ENCODE results near the gene TM9SF4.
A peak's percentile ranks its signal among the peaks of the same experiment; 100 is the strongest.
"Not testable (repeated sequence)": the region's sequence is repeated elsewhere in the genome, so short reads cannot be mapped to it uniquely, and the experiment has no call there.

TM9SF4 gene

DNA sequence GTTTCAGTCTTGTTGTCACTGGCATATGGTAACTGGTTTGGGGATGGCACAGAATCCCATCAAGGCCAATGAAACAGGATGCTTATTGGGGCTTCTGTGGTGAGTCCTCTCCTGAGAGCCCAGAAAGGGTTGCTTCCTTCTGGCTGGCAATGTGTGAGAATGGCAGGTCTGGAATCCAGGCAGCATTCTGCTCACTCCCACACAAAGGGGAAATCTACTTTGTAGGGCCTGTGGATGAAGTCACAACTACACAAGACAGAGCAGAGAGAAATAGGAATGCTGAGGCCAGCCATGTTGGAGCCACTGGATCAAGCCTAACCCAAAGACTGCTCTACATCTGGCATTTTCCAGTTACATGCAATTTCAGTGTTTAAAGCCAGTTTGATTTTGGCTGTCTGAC is 82.4 kb downstream of the TM9SF4 start:
- DNase-seq: no peak

DNA sequence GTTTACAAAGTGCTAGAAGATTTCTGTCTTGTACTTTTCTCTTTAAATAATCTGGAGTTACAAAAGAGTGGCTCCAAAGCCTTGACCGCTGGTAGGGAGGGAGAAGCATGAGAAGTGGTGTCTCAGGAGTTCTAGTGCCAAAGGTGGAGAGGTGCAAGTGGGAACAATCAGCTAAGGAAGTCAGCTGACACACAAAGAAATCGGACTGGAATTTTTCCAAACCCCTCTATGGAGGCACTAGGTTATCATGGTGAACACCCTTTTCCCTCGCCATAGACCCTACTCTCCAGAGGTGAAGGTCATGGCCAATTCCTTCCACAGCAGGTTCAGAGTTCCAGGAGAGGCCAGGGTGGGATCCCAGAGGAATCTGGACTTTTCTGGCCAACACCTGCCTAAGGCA is 83.2 kb downstream of the TM9SF4 start:
- no peak for DNase-seq

DNA sequence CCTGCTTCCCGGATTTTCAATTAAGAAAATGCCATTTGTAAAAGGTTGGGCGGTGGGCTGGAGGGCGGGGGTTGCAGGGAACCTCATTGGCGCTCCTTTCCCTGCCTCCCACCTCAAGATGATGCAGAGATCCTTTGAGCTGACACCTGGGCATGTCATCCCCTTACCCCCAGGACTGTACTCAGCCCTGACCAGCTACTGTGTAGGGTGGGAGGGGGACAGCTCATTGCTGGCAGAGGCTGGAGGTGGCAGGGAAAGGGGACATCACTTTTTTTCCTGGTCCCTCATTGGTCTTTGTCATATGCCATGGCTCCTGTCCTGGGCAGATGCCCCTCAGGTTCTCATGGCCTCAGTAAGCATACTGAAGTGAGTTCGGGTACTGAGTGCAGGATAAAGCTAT is 83.8 kb downstream of the TM9SF4 start:
- DNase-seq: not testable (repeated sequence)

DNA sequence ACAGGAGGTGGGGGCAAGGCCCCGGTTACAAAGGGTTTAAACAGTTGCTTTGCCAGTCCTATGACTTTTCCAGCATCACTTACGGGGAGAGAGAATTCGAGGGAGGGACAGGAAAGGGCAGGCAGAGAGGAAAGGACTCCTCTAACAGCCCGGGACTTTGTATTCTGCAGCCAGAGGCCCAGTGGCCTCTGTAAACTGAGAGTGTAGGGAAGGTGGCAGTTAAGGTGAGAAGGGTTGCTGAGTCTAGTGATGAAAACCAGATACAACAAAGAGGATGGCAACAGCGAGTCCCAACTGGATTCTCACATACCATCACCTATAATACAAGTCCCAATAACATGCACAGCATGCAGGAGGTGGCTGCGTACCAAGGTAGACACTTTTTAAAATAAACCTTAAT is 84.5 kb downstream of the TM9SF4 start:
- DNase-seq: no peak

DNA sequence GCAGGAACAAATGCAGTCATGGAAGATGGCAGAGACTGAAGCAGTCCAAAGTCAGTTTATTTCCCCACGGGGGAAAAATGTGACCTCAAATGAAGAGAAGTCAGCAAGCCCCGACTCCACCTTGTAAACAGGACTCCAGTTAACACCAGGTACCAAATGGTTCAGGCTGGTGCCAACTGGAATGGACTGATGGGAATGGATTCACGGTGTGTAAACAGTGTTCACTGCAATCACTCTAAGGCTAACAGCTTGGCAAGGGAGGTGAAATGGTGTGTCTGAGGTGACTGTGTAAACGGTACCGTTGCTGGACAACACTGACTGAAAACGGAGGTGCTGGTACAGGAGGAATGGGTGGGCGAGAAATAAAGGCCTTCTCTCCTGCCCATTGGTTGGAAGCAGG is 86.1 kb downstream of the TM9SF4 start:
- DNase-seq: no peak

DNA sequence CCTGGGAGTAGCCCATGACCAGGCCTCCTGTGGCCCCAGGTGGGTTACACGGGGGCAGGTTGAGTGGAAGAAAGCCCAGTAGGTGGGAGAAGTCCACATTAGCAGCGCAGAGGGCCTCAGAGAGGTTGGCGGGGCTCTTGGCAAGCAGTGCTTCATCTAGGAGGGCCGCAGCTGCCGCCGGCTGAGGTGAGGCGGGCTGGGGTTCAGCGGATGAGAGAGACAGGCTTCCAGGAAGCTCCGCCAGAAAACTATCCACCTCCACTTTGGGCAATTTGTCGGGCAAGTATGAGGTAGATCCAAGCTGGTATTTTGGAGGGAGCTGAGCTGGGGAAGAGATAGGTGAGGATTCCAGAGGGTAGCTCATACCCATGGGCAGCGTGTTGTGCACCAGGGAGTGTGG is 87.1 kb downstream of the TM9SF4 start:
- not testable (repeated sequence) for DNase-seq

DNA sequence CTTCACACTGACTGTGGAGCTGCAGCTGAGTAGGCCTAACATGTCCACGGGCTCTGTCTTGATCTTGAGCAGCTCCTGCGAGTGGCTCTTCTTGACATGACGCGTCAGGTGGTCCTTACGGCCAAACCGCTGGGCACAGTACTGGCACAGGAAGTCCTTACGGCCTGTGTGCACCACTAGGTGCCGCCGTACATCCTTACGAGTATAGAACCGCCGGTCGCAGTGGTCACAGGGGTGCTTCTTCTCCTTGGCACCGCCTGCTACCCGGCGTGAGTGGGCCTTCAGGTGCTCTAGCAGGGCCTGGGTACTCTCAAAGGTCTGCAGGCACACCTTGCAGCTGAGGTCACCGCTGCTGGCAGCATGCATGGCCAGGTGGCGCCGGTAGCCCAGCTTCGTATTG is 87.6 kb downstream of the TM9SF4 start:
- not testable (repeated sequence) for DNase-seq

DNA sequence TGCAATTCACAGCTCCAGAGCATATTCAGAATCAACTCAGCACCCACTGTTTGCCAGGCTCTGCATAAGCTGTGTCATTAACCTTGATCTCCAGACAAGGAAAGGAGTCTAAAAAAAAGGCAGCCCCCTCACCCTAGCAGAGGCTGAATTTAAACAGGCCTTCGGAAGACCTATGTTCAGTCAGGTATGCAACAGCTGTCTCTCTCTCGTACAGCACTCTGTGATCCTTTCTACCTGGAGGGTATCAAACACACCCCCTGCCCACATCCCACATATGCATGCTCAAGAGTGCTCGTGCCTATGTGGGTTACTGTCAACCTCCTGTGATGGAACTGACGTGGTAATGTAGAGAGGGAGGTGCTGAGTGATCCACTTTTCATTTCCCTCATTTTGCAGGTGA is 89.5 kb downstream of the TM9SF4 start:
- no peak for DNase-seq

DNA sequence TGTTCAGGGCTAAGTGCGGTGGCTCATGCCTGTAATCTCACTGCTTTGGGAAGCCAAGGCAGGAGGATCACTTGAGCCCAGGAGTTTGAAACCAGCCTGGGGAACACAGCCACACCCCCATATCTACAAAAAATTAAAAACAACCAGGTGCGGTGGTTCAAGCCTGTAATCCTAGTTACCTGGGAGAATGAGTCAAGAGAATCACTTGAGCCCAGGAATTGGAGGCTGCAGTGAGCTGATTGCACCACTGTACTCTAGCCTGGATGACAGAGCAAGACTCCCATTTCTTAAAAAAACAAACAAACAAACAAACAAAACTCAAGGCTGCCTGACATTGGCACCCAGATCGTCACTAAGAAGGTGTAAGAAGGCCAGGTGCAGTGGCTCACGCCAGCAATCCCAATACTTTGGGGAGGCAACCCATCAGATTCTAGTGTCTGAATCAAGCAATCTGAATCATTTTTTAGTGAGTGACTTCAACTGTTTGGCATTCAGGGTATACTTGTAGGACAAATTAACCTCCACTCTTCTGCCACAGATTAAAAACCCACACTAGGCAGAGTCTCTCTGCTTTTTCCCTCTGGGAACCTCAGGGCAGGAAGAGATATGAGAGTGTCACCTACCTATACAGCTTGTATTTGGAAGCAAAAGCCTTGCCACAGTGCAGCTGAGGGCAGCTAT is 91.9 kb downstream of the TM9SF4 start:
- no peak for DNase-seq

DNA sequence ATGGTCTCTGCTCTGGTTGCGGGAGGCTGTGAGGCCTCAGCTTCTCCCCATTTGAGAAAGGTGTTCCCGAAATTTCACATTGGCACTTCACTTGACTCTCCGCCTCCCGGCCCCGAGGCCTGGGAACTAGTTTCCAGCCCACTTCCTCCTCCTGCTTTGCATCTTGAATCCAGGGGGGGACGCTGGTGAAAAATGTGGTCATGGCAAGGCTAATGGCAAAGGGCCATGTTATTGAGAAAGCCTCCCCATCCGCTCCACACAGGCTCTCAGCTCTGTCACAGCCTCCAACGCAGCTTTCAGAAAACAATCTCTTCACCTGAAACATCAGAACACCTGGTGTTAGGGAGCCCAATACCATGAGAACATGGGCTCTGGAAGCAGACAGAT is 92.5 kb downstream of the TM9SF4 start:
- DNase-seq: peak; percentile 15

DNA sequence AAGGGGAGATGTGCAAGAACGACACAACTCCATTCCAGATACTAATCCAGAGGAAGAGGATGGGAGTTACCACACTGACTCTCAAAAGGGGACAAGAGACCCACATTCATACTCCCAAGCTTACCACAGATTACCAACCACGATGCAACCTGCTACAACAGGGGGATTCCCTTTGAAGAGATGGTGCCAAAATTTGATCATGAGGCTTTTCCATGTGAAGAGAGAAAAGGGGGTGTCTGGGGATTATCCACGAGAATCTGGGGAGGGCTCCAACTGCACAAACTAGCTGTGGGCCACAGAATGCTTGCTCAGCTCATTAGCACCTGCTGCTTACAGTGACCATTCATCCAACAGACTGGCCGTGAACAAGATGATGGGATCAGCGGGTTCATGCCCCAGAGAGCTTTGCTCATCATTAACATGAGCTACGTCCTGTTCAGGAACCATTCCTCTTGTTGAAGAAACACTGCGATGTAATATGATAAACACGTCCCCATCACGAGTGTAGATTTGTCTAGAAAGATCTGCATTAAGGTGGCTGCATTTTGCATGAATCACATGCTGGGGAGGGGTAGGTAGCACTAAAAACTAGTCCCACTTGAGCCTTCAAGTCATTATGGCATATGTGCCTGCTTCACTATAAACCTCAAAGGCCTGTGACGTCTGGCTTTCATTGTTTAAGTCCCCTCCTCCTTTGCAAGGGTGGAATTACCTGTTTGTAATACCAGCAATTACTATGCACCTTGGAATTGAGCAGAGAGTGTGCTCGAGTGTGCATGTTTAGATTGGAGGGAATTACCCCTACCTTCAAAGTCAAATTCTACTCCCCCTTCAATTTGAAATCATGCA is 94.1 kb downstream of the TM9SF4 start:
- DNase-seq: no peak

DNA sequence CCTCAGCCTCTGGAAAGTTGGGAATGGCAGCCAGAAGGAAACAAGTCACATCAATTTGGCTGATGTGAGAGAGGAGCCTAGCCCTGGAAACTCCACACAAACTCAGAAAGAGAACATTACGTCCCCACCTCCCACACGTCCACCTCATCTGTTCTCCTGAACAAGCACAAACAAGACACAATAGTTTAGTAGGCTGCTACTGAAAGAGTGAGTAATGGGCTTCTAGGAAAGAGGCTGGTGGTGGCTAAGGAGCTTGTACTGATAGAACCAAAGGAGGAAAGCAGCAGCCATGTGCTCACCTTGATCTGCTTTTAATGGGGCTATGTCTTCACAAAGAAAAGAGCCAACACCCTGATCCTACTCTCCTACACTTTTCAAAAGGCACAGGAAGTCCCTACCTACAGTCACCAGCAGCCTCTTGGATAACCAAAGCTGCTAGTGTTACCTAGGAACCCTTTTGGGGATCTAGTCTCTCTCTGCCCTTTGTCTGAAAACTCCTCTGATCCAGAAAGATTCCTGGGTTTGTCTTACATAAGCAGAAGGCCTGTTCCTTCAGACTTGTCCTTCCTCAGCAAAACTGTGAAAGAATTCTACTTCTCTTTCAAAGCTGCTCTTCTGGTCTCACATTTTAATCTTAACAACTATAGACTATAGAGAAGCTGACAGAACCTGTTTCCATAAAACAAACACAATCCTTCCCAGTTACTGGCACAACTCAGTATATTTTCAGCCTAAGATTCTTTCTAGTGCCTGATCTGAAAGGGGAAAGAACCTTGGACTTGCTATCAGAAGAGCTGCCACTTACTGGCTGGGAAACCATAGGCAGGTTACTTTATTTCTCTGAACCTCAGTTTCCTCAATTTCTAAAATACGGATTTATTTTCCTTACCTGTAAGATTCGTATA is 94.9 kb downstream of the TM9SF4 start:
- no peak for DNase-seq

DNA sequence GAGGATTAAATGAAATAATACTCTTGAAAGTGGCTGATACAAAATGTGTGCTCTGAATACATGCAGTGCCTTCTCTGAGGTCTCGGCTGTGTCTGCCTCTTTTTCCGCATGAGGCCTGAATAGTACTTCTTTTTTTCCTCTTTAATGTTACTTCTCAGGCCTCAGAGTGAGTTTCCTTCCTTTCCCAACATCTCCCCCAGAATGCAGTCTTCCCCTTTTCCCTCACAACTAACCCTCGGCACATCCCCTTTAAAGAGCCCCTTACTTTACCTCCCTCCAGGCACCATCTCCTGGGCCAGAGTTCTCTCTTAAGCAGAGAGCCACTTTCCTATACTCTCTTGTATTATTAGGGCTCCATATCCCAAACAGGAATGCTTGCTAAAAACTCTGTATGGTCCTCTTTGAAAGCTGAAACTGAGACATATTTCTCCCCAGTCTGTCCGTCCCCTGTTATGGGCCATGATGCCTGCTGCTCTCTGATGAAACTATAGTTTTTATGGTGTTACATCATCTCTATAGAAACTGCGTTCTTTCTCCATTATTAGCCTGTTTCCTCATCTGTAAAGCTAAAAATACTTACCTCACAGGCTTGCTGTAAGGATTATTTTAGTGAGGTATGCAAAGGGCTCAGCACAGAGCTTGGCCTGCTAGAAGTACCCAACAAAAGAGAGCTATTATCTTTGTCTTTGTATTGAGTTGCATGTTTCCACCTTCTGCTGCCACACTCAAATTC is 95.8 kb downstream of the TM9SF4 start:
- peak; percentile 78 for DNase-seq

DNA sequence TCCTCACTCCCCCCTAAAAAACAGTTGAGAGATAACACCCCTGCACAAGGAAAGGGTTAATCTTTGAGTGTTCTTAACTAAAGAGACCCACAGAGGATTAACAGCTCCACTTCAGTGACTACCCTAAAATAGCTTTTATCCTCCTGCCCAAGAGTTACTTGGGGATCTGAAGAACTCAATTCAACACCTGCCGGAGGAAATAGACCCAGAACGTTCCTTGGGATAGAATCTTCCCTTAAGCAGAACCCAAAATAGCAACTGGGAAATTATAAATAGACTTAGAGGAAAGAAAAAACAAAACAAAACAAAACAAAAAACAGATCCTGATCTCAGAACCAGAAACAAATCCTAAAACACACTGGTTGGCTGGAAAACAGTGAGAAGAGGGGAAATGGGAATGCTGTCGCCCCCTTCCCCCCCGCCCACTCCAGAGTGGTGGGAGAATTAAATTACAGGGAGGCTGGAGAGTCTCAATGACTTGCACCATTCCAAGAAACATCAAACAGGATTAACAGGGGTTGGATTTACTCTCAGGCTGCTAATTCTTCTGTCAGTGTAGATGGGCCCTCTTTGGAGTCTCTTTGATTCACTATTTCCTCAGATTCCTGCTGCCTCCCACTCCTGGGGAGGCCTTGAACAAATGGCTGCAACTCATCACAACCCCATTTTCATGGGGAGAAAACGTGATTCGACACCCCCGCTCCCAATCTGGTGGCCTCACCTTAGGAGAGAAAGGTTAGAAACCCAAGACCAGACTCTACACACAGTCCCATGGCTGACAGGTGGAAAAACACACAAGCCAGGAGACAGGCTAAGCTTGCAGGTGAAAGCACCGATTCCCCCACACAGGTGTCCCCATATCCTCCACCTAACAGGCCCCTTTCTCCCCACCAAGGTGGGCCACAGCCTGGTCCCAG is 96.6 kb downstream of the TM9SF4 start:
- no peak for DNase-seq

DNA sequence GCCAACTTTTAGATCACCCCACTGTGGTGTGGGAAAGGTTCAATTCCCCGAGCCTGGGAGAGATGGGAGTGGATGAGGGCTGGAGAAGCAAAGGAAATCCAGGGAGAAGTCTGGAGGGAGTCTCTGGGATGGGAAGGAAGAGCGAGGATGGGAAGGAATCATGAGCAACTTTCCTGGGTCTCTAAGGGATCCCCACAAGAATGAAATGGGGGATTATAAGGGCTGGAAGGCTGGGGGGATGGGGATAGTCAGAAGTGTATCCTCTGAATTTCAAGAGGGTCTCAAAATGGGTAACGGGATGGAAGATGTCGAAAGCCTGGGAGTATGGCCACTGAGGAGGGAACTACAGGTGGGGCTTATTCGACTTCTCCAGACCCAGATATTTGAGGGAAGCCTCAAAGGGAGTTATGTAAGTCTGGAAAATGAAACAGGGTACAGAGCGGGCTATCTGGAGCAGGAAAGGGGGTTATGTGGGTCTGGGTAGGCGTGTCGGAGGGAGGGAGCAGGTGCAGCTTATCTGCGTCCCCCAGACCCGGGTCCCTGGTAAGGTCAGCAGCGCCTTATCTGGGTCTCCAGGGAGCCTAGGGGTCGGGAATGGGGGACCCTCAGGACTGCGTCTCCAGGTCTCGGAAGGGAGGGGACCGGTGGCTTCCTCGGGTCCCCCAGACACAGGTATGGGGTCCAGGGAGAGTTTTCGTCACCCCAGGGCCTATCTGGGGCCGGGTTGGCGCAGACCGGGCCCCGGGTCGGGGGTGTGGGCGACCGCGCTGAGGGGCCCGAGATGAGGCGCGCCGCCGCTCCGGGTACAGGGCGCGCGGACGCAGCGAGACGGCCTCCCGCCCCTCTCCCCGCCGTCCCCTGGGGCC is 97.5 kb downstream of the TM9SF4 start:
- no peak for DNase-seq

DNA sequence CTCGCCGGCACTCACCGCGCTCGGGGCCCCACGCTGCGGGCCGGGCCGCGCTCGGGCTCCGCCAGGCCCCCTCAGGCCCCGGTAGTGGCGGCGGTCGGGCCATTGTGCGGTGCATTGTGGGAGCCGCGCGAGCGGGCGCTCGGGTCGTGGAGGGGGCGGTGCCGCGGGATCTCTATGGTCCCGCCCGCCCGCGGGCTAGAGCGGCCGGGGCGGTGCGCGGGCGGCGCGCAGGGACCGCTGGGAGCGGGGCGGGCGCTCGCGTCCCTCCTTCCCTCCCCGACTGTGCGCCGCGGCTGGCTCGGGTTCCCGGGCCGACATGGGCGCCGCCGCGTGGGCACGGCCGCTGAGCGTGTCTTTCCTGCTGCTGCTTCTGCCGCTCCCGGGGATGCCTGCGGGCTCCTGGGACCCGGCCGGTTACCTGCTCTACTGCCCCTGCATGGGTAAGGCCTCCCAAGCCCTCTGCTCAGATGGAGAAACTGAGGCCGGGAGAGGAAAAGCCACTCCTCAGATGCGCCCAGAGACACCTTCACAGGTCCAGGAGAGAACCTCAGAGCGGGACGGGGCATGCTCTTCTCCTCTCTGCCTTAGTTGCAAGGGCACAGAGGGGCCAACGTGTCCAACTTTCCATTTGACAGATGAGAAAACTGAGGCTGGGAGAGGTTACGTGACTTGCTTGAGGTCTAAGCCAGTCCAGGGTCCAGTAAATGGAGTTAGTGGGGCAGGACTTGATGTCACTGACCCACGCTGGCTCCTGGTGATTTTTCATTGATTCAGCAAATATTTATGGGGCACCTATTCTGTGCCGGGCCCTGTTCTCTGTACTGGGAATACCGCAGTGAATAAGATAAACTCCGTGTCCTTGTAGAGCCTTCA is 98.3 kb downstream of the TM9SF4 start, which contains the start of the genes PLAGL2 and POFUT1:
Gene PLAGL2, minus strand, starts transcription at position 118 of the 873 bp plus-strand sequence. CDS start 5,565 bp downstream, outside the sequence.
Gene POFUT1, plus strand, starts transcription at position 255 of the 873 bp plus-strand sequence. Its CDS starts 62 bp downstream, at position 317.
- DNase-seq: peak; percentile 47

DNA sequence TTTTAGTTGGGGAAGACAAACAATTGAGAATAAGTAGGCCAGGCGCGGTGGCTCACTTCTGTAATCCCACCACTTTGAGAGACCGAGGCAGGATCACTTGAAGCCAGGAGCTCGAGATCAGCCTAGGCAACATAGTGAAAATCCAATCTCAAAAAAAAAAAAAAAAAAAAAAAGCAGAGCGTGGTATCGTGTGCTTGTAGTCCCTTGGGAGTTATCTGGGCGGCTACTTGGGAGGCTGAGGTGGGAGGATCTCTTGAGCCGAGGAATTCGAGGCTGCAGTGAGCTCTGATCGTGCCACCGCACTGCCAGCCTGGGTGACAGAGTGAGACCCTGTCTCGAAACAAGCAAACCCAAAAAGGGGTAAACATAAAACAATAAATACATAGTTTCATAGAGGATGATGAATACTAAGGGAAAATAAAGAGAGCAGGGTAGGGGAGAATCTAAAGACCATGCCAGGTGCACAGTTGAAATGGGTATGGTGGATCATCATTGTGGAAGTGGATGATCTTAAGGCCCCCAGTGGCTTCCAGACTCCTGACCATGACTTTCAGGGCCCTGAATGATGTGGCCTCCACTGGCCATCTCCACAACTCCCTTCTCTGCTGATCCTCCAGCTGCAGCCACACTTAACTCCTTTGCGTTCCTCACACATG is 99.1 kb downstream of the TM9SF4 start:
- DNase-seq: no peak

DNA sequence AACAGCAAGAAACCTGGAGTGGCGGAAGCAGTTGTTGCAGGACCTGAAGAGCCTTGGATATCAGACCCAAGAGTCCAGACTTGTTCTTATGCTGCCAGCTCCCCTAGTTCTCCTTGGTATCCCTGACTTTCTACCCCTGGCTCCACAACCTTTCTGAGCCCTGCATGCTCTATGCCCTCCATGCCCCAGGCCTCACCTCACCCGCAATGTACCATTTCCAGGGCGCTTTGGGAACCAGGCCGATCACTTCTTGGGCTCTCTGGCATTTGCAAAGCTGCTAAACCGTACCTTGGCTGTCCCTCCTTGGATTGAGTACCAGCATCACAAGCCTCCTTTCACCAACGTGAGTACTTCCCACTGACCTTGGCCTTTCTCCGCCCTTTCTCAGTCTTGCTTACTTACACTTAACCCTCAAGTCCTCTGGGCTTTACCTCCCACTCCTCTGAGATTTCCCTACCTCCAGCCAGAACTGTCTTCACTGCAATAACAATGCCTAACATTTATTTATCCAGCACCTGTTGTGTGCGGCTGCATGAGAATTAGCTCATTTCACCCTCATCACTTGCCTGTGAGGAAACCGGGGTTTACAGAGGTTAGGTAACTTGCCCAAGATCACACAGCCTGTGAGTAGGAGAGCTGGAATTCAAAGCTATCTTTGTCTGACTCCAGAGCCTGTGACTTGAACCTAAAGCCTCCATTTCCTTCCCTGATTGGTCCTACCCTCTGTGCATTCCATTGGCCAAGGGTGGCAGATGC is 100.5 kb downstream of the TM9SF4 start:
- no peak for DNase-seq
